HCT116 (cell line): ENCODE measurements around the gene TMEM132D. TPM values are rescaled to one million over a fixed set of nuclear protein-coding genes. Genes with fewer than 3 reads are reported as not detected.

ENCODE experiments used
- ATAC-seq: fragments of 200-7000 bp; cut with Tn5 transposase; 2 replicates; pipeline ENCODE4 v1.9.1; 2020; ENCODE audit warnings: mild to moderate bottlenecking, moderate library complexity
- BruUV-seq: library from RNA; stranded (reverse); fragments of 400-500 nt; replicated peaks from 2 replicates; lab custom pipeline; 2021; lab: Mats Ljungman, UMichigan
- CTCF ChIA-PET: fragments of 300-600 bp; sonication (Branson Sonifier 250); formaldehyde crosslinking; loops from one replicate; lab custom pipeline; 2021; ENCODE audit warnings: antibody characterized with exemption; lab: Charles Lee
- POLR2A ChIA-PET: fragments of 300-600, 350-600 bp; sonication (Branson Sonifier 250); formaldehyde crosslinking; loops from one replicate; lab custom pipeline; 2021; ENCODE audit warnings: antibody characterized with exemption; lab: Charles Lee
- RAD21 ChIA-PET, 2 experiments: fragments of 300-600 bp; sonication (Branson Sonifier 250); formaldehyde crosslinking; loops; one replicate each; lab custom pipeline; 2023; ENCODE audit warnings: low total read pairs in 2 of 2; ENCODE audit not compliant: uncharacterized antibody in 2 of 2, unreplicated experiment in 2 of 2, low non-redundant PET in 1 of 2; lab: Charles Lee
- DNase-seq: peaks from one replicate; pipeline ENCODE4 v3.0.0-alpha.2; 2010; ENCODE audit warnings: low read depth, low spot score
- H2AFZ ChIP-seq: fragments of 200-600 bp; shearing (Covaris generic), sonication (generic); 2 replicates; pipeline ENCODE4 v1.6.1; 2017; ENCODE audit warnings: low read depth, mixed run types, mixed read lengths, antibody characterized with exemption, low read length; ENCODE audit not compliant: poor library complexity, severe bottlenecking
- H3K27ac ChIP-seq: 2 replicates; pipeline ENCODE4 v1.5.1; 2012; ENCODE audit warnings: low read depth, low read length
- H3K27me3 ChIP-seq: fragments of 200-600 bp; sonication (generic); 2 replicates; pipeline ENCODE4 v1.6.1; 2016; ENCODE audit warnings: mixed run types, low read length, mixed read lengths; ENCODE audit not compliant: insufficient read depth
- H3K36me3 ChIP-seq, 2 experiments: fragments of 200-500 bp in 1 of 2; fragments of 200-600 bp in 1 of 2; sonication (Bioruptor generic) in 1 of 2; sonication (generic) in 1 of 2; 2 replicates each; pipeline versions ENCODE4 v1.5.1 to v1.6.1; 2014 to 2016; ENCODE audit warnings: low read length in 2 of 2, inconsistent platforms in 1 of 2, mixed read lengths in 1 of 2, mixed run types in 1 of 2; ENCODE audit not compliant: insufficient read depth in 2 of 2, control insufficient read depth in 1 of 2
- H3K4me1 ChIP-seq, 2 experiments: fragments of 200-600 bp in 1 of 2; sonication (generic) in 1 of 2; 2 replicates each; pipeline versions ENCODE4 v1.5.1 to v1.6.1; 2012 to 2017; ENCODE audit warnings: low read length in 2 of 2, inconsistent platforms in 1 of 2, mild to moderate bottlenecking in 1 of 2, mixed read lengths in 1 of 2, mixed run types in 1 of 2, moderate library complexity in 1 of 2; ENCODE audit not compliant: insufficient read depth in 2 of 2, control insufficient read depth in 1 of 2
- H3K4me2 ChIP-seq: fragments of 200-600 bp; sonication (generic); 2 replicates; pipeline ENCODE4 v1.6.1; 2017; ENCODE audit warnings: mixed run types, low read length, mixed read lengths
- H3K4me3 ChIP-seq, 2 experiments: fragments of 200-600 bp in 1 of 2; sonication (generic) in 1 of 2; replicated peaks in 1 of 2; 2 replicates each; pipeline ENCODE4 v1.5.1; 2011 to 2016; ENCODE audit warnings: low read length in 2 of 2, control low read depth in 1 of 2, low read depth in 1 of 2, mild to moderate bottlenecking in 1 of 2, mixed read lengths in 1 of 2, mixed run types in 1 of 2
- H3K79me2 ChIP-seq: fragments of 200-600 bp; sonication (generic); 2 replicates; pipeline ENCODE4 v1.6.1; 2017; ENCODE audit warnings: mild to moderate bottlenecking, mixed run types, low read length, moderate library complexity, mixed read lengths; ENCODE audit not compliant: insufficient read depth
- H3K9ac ChIP-seq: fragments of 200-600 bp; sonication (generic); 2 replicates; pipeline ENCODE4 v1.6.1; 2016; ENCODE audit warnings: low read length, mixed read lengths
- H3K9me2 ChIP-seq: fragments of 200-600 bp; sonication (generic), shearing (Covaris generic); 2 replicates; pipeline ENCODE4 v1.6.1; 2017; ENCODE audit warnings: mixed run types, mild to moderate bottlenecking, moderate library complexity; ENCODE audit not compliant: insufficient read depth
- H3K9me3 ChIP-seq, 2 experiments: fragments of 200-500 bp in 1 of 2; fragments of 200-600 bp in 1 of 2; sonication (Bioruptor generic) in 1 of 2; sonication (generic) in 1 of 2; 2 replicates each; pipeline ENCODE4 v1.6.1; 2014 to 2017; ENCODE audit warnings: low read length in 2 of 2, mixed read lengths in 2 of 2, inconsistent platforms in 1 of 2, low read depth in 1 of 2, mild to moderate bottlenecking in 1 of 2, mixed run types in 1 of 2, moderate library complexity in 1 of 2; ENCODE audit not compliant: control insufficient read depth in 1 of 2, insufficient read depth in 1 of 2
- H4K20me1 ChIP-seq: fragments of 200-600 bp; sonication (generic), shearing (Covaris generic); 2 replicates; pipeline ENCODE4 v1.6.1; 2017; ENCODE audit warnings: mixed run types, mild to moderate bottlenecking, moderate library complexity; ENCODE audit not compliant: insufficient read depth
- CBX3 ChIP-seq: IDR thresholded peaks from 2 replicates; pipeline ENCODE4 v1.6.1; 2012; ENCODE audit warnings: low read depth
- EGR1 ChIP-seq: IDR thresholded peaks from 2 replicates; pipeline ENCODE4 v1.6.1; 2012; ENCODE audit warnings: low read depth
- EZH2phosphoT487 ChIP-seq: fragments of 200-600 bp; IDR thresholded peaks from 2 replicates; pipeline ENCODE4 v1.6.1; 2018; ENCODE audit warnings: antibody characterized with exemption, borderline replicate concordance
- JUND ChIP-seq: IDR thresholded peaks from 2 replicates; pipeline ENCODE4 v1.6.1; 2012
- RAD21 ChIP-seq: IDR thresholded peaks from 2 replicates; pipeline ENCODE4 v1.6.1; 2012; ENCODE audit warnings: low read depth, mild to moderate bottlenecking
- REST ChIP-seq: IDR thresholded peaks from 2 replicates; pipeline ENCODE4 v1.6.1; 2012; ENCODE audit warnings: low read depth
- SIN3A ChIP-seq: IDR thresholded peaks from 2 replicates; pipeline ENCODE4 v1.6.1; 2012; ENCODE audit warnings: low read depth
- SP1 ChIP-seq: IDR thresholded peaks from 2 replicates; pipeline ENCODE4 v1.6.1; 2012; ENCODE audit warnings: low read depth
- TCF7L2 ChIP-seq: IDR thresholded peaks from 2 replicates; pipeline ENCODE4 v1.7.0; 2011; ENCODE audit warnings: borderline replicate concordance, inconsistent platforms; ENCODE audit not compliant: insufficient read depth, insufficient read length; ENCODE audit errors: extremely low read depth
- YY1 ChIP-seq: IDR thresholded peaks from 2 replicates; pipeline ENCODE4 v1.6.1; 2011; ENCODE audit warnings: low read length, low read depth, moderate library complexity, mild to moderate bottlenecking; ENCODE audit not compliant: insufficient replicate concordance; ENCODE audit errors: extremely low read depth
- ZBTB33 ChIP-seq: IDR thresholded peaks from 2 replicates; pipeline ENCODE4 v1.6.1; 2011; ENCODE audit warnings: mild to moderate bottlenecking, low read length, moderate library complexity; ENCODE audit not compliant: insufficient replicate concordance; ENCODE audit errors: extremely low read depth
- ZFX ChIP-seq: fragments of 450-650 bp; IDR thresholded peaks from 2 replicates; pipeline ENCODE4 v1.6.1; 2017
- ZNF274 ChIP-seq: fragments of 200-500 bp; sonication (Bioruptor generic); IDR thresholded peaks from 2 replicates; pipeline ENCODE4 v1.6.1; 2014; ENCODE audit warnings: mild to moderate bottlenecking, low read depth, low read length, inconsistent platforms
- intact Hi-C: fragments of 100-400 bp; cut with micrococcal nuclease; formaldehyde crosslinking; loops from 2 replicates; pipeline ENCODE4 v1.10.0; 2022
- total RNA-seq: library from RNA; stranded (reverse); gene quantifications from one replicate; pipeline ENCODE4 v1.2.1, GENCODE V29; 2021; ENCODE audit not compliant: unreplicated experiment
- TF ChIP-seq, protein P1 (sequence below): IDR thresholded peaks from 2 replicates; pipeline ENCODE4 v1.6.1; 2012
- TF ChIP-seq, protein P2 (sequence below): IDR thresholded peaks from 2 replicates; pipeline ENCODE4 v1.6.1; 2012

The TMEM132D gene
- total RNA-seq, 1 experiment from 2014 or later = not detected

GRCh38 chr12:129571901-129572494 is 331.8 kb downstream of the TMEM132D start (continued):
- TF ChIP-seq ZBTB33 (no peak), SIN3A (no peak), RAD21 (no peak)

DNA sequence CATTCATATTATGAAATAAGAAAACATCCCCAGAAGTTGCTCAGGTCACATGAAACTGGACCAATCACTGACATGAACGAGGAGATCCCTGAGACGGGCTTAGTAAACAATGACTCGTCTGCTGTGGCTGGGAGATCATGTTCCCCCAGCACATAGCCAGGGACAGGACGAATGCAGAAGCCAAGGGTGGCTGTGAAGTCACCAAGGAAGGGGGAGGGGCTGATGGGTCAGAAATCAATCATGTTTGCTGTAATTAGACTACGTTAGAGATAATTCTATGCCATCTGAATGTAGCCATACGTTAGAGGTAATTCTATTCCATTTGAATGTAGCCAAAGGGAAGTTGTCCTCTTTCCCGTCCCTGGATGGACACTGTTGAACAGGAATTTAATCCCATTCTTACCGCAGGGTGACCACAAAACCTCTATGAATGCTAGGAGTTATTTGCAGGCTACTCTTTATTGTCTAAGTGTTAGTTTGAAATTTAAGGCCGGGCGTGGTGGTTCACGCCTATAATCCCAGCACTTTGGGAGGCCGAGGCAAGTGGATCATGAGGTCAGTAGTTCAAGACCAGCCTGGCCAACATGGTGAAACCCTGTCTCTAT is 332.9 kb downstream of the TMEM132D start:
- intact Hi-C loops = no loop called here

More for the DNA sequence above, 332.9 kb downstream of the TMEM132D start:
- H3K4me2 ChIP-seq = no peak overlapping the region
- H3K36me3 ChIP-seq = no peaks in the 10 kb centered on the region
- TF ChIP-seq REST (no peak), JUND (no peak), TCF7L2 (no peak), ZFX (no peak), EGR1 (no peak), CBX3 (no peak), RAD21 (no peak), EZH2phosphoT487 (no peak), ZNF274 (no peak), SP1 (no peak), YY1 (no peak)
- TF ChIP-seq, protein P1, sequence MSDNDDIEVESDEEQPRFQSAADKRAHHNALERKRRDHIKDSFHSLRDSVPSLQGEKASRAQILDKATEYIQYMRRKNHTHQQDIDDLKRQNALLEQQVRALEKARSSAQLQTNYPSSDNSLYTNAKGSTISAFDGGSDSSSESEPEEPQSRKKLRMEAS = no peak
- TF ChIP-seq, protein P2, sequence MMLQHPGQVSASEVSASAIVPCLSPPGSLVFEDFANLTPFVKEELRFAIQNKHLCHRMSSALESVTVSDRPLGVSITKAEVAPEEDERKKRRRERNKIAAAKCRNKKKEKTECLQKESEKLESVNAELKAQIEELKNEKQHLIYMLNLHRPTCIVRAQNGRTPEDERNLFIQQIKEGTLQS = no peak
- DNase-seq = no peak
- H3K27ac ChIP-seq = no peak overlapping the region
- no peak for ATAC-seq
- H3K4me3 ChIP-seq = no peak overlapping the region
- H4K20me1 ChIP-seq = no peaks in the 10 kb centered on the region
- no TSS peak for BruUV-seq
- POLR2A ChIA-PET = no interaction called here
- CTCF ChIA-PET = no interaction called here
- H3K9ac ChIP-seq = no peak overlapping the region
- H2AFZ ChIP-seq = no peak overlapping the region
- peaks cover 10 to 33% of the 10 kb centered on the region in 2 experiments; a peak in 2 of 4 replicates for H3K9me3 ChIP-seq
- no peaks in the 10 kb centered on the region for H3K79me2 ChIP-seq
- no peaks in the 10 kb centered on the region for H3K4me1 ChIP-seq
- H3K27me3 ChIP-seq = no peaks in the 10 kb centered on the region
- H3K9me2 ChIP-seq = no peaks in the 10 kb centered on the region
- RAD21 ChIA-PET = no interaction called here
